ENCODE results near the gene VAV2.

DNA sequence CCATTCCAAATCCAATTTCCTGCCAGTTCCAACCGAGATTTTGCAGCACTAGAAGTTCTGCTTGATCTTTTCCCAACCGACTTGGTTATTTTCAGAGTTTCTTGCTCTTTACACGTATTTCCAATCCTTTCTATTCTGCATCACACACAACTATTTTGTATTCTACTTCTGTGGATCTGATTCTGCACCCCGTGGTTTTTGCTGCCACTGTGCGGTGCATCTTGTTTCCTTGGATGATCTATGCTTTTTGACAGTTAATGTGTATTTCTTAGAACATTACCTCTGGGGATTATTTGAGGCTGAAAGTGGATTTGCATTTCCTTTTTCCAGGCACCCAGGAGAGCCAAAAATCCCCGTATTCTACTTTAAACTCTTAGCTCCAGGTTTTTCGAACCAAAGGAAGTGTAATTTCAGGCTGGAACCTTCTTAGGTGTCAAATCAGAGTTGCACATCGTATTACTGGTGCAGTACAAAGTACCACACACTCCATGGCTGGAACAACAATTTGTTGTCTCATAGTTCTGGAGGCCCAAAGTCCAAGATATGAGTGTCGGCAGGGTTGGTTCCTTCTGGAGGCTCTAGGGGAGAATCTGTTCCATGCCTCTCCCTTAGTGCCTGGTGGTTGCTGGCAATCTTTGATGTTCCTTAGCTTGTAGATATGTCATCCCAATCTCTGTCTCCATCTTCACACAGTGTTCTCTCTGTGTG is 239.2 kb downstream of the VAV2 start:
- no peak for TF ChIP-seq CTCF (IDR thresholded peaks at IDR 0.05)
- TF ChIP-seq POLR2A (IDR thresholded peaks at IDR 0.05) = no peak
- TF ChIP-seq POLR2AphosphoS5 (IDR thresholded peaks at IDR 0.05) = no peak

Measured in breast epithelium (tissue), 3 donors.